Measurements from ENCODE around the gene NXPE4. TPM values are rescaled to one million over a fixed set of nuclear protein-coding genes. Genes with fewer than 3 reads are reported as not detected.

NXPE4 gene
- polyA plus RNA-seq, 1 donor from 2014 or later = not detected

- H3K36me3 ChIP-seq (ENCODE audit: insufficient read depth, low read length) = no peaks in the 10 kb centered on the region
- no peak overlapping the region for H3K9ac ChIP-seq (ENCODE audit: low read length)
- H3K4me3 ChIP-seq (ENCODE audit: low read length) = no peak overlapping the region
- no peaks in the 10 kb centered on the region for H3F3A ChIP-seq (ENCODE audit: insufficient read depth, low read length, poor library complexity, severe bottlenecking)
- no peak overlapping the region for H2AFZ ChIP-seq (ENCODE audit: low read depth, low read length)
- no peak overlapping the region for H3K27ac ChIP-seq (ENCODE audit: low read length)
- H3K9me3 ChIP-seq (ENCODE audit: low read length) = peaks cover 42% of the 10 kb centered on the region
- no peak overlapping the region for H3K4me2 ChIP-seq (ENCODE audit: low read length)
- no peaks in the 10 kb centered on the region for H3K79me2 ChIP-seq (replicated peaks; ENCODE audit: insufficient read depth, low read length)
- H4K20me1 ChIP-seq (ENCODE audit: insufficient read depth) = no peaks in the 10 kb centered on the region
- no peaks in the 10 kb centered on the region for H3K27me3 ChIP-seq (ENCODE audit: insufficient read depth, low read depth, low read length)
- no peaks in the 10 kb centered on the region for H3K9me2 ChIP-seq (ENCODE audit: insufficient read depth, low read length)
- TF ChIP-seq POLR2AphosphoS5 (IDR thresholded peaks at IDR 0.05) (no peak), MXI1 (conservative IDR thresholded peaks at IDR 0.05; ENCODE audit: poor library complexity, severe bottlenecking) (no peak), TAF1 (IDR thresholded peaks at IDR 0.05; ENCODE audit: low read depth) (no peak)
These were observed 21.9 kb upstream of the NXPE4 start for GRCh38 chr11:114617157-114618124.

- H2AFZ ChIP-seq (ENCODE audit: low read depth, low read length) = no peak overlapping the region
- no peak for TF ChIP-seq TAF1 (IDR thresholded peaks at IDR 0.05; ENCODE audit: low read depth)
- TF ChIP-seq MXI1 (conservative IDR thresholded peaks at IDR 0.05; ENCODE audit: poor library complexity, severe bottlenecking) = no peak
- TF ChIP-seq SMC3 (conservative IDR thresholded peaks at IDR 0.05; ENCODE audit: poor library complexity) = no peak
- no peak for TF ChIP-seq CTCF (IDR thresholded peaks at IDR 0.05; ENCODE audit: poor library complexity, severe bottlenecking)
- no peak for TF ChIP-seq REST (IDR thresholded peaks at IDR 0.05; ENCODE audit: borderline replicate concordance)
- TF ChIP-seq POLR2AphosphoS5 (IDR thresholded peaks at IDR 0.05) = no peak
- no peak for TF ChIP-seq EZH2 (IDR thresholded peaks at IDR 0.05; ENCODE audit: borderline replicate concordance, insufficient read depth, low read length, poor library complexity, severe bottlenecking)
- TF ChIP-seq RAD21 (conservative IDR thresholded peaks at IDR 0.05) = no peak
- no peak for TF ChIP-seq EP300 (conservative IDR thresholded peaks at IDR 0.05; ENCODE audit: poor library complexity, severe bottlenecking)
- no peaks in the 10 kb centered on the region for H4K20me1 ChIP-seq (ENCODE audit: insufficient read depth)
- H3K27me3 ChIP-seq (ENCODE audit: insufficient read depth, low read depth, low read length) = no peaks in the 10 kb centered on the region
- no peaks in the 10 kb centered on the region for H3K79me2 ChIP-seq (replicated peaks; ENCODE audit: insufficient read depth, low read length)
- H3K9me3 ChIP-seq (ENCODE audit: low read length) = peaks cover 36% of the 10 kb centered on the region
- no peaks in the 10 kb centered on the region for H3F3A ChIP-seq (ENCODE audit: insufficient read depth, low read length, poor library complexity, severe bottlenecking)
- H3K9me2 ChIP-seq (ENCODE audit: insufficient read depth, low read length) = no peaks in the 10 kb centered on the region
- no peak overlapping the region for H3K4me2 ChIP-seq (ENCODE audit: low read length)
- no peaks in the 10 kb centered on the region for H3K36me3 ChIP-seq (ENCODE audit: insufficient read depth, low read length)
- H3K4me3 ChIP-seq (ENCODE audit: low read length) = no peak overlapping the region
- H3K9ac ChIP-seq (ENCODE audit: low read length) = no peak overlapping the region
- no peak overlapping the region for H3K27ac ChIP-seq (ENCODE audit: low read length)
These were observed 20.9 kb upstream of the NXPE4 start for GRCh38 chr11:114616516-114616915.
